HL-60/S4 treated with retinoic acid at 250 ng/mL for 4 days and 3 days (cell line): ENCODE data around the gene MIGA2.

Experiments
- in situ Hi-C: fragments of 300-500 bp; cut with MboI; formaldehyde crosslinking; loops from 2 replicates; pipeline ENCODE4 v1.7.0; 2022; ENCODE audit warnings: low sequenced_read_pairs

The MIGA2 gene

DNA sequence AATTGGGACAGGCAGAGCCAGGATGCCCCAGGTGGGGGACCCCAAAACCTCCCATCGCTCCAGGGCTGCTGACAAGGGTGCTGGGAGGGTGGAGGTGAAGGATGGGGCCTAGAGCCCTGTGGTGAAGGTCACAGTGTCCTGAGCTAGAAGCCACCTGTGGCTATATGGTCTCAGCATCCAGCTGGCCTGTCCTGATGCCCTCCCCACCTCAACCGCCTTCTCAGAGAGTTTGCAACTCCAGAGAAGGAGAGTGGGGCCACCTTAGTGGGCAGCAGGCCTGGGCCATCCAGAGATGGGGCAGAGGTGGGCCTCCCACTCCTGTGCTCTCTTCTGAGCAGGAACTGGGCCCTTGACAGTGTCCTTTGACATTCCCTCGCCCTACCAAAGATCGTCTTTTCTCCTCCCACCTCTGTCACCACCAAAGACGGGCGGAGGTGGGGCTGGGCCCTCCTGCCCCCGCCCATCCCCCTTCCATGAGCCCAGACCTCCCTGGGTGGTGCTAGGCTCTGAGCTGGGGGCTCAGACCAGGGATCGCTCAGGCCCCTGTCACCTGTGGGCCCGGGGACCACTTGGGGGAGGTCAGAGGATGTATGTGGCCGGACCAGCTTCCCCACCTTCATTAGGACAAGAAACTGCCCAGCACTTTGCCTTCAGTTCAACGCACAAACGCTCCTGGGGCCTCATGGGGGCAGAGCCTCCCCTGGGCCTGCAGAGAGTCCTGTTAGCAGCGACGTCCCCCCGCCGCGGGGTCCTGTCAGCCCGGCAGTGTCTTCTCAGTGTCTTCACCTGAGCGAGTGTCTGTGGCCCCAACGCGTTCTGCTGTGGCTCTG is 34.5 kb downstream of the MIGA2 start:
- in situ Hi-C loops, result no loop called here

DNA sequence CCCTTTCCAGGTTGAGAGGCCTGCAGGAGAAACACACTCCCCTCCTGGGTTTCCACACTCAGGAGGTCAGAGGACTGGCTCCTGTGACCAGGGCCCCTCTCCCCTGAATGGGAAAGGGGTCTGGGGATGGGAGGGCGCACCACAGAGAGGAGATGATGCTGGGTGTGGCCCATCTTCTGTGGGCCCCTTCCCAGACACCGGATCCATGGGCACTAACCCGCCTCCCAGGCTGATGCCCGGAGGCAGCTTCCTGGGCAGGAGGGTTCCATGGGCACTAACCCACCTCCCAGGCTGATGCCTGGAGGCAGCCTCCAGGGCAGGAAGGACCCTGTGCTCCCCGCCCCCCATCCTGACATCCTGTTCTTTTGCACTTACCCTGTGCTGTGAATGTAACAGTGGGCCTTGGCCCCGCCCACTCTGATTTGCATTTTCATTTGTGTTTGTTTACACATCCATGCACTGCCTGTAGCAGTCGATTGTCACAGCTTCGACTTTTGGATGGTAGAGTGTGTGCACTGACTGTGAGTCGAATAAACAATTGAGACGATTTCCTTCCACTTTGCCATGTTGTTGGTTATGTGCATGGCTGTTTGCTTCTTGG is 35.2 kb downstream of the MIGA2 start:
- in situ Hi-C loops, result no loop called here

DNA sequence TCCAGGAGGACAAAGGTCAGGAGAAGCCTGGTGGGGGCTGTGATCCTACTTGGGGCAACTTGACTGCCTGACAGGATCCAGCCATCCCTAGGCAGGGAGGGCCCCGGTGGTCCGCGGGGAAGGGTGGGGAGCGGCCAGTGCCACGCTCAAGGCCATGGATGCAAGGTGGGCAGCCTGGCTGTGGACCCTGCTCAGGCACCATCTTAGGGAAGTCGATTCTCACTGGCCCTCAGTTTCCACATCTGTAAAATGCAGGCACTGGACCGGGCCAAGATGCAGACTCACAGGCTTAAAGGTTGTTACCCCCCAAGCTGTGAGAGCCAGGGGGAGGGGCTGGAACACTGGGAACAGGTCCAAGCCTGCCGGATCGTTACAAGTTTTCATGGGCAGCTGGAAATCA is 35.7 kb downstream of the MIGA2 start:
- in situ Hi-C loops, result no loop called here

DNA sequence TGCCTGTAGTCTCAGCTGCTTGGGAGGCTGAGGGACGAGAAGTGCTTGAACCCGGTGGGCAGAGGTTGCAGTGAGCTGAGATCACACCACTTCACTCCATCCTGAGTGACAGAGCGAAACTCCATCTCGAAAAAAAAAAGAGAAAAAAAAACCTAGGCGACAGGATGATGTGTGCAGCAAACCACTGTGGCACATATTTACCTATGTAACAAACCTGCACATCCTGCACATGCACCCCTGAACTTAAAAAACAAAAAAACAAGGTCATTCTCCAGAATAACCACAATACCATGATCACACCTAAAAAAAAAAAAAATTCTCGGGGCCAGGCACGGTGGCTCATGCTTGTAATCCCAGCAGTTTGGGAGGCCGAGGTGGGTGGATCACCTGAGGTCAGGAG is 37.0 kb downstream of the MIGA2 start:
- in situ Hi-C loops, result no loop called here

DNA sequence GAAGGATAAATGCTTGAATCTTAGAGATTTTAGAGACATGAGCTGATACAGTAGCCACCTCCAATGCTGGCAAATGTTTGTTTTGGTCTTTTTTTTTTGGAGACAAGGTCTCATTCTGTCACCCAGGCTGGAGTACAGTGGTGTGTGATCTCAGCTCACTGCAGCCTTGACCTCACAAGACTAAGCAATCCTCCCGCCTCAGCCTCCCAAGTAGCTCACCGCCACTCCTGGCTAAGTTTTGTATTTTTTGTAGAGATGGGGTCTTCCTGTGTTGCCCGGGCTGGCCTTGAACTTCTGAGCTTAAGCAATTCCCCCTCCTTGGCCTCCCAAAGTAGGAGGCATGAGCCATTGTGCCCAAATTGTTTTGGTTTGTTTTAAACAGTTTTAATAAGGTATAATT is 37.7 kb downstream of the MIGA2 start:
- in situ Hi-C loops, result no loop called here

DNA sequence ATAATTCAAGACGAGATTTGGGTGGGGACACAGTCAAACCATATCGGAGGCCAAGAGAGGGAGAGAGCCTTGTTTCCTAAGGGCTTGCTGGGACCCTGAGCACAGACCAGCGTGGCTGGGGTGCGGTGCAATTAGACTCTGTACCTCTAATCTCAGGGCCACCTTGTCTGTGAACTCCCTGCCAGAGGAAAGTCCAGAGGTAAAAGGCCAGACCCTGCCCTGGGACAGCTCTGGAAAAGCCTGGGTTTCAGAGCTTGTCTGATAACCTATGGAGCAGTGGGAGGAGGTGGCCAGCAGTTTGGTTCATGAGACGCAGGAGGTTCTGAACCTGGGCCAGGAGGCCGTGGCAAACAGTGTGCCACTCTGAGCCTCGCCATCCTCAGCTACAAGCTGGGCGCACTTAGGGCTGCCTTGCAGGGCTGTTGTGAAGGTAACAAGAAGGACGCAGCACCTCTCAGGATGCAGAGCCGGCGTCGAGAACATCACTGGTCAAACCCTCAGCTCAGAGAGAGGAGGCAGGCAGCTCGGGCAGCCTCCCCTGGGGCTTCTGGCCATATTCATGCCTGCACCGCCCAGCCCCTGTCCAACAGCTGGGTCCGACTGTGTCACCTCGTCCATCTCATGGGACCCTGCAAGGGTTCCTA is 39.7 kb downstream of the MIGA2 start:
- in situ Hi-C loops, result no loop called here

DNA sequence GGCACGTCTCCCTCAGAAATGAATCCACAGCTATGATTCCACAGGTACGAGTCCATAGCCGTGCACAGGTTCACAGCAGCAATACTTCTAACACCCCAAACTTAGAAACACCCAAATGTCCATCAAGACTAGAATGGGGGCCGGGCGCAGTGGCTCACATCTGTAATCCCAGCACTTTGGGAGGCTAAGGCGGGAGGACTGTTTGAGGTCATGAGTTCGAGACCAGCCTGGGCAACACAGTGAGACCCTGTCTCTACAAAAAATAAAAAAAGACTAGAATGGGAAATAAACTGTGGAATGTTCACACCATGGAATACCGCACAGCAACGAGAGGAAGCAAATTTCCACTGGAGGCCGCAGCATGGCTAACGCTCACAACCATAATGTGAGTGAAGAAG is 40.2 kb downstream of the MIGA2 start:
- in situ Hi-C loops, result no loop called here

DNA sequence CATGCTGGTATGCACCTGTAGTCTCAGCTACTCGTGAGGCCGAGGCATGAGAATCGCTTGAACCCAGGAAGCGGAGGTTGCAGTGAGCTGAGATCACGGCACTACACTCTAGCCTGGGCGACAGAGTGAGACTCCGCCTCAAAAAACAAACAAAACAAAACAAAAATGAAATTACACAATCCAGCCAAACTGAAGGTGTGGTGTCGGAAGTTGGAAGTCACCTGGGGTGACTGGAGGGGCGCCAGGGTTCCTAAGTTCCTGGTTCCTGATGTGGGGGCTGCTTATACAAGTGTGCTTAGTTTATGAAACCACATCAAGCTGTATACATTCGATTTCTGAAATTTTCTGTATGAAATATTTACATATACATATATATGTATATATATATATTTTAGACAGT is 40.8 kb downstream of the MIGA2 start:
- in situ Hi-C loops, result no loop called here

DNA sequence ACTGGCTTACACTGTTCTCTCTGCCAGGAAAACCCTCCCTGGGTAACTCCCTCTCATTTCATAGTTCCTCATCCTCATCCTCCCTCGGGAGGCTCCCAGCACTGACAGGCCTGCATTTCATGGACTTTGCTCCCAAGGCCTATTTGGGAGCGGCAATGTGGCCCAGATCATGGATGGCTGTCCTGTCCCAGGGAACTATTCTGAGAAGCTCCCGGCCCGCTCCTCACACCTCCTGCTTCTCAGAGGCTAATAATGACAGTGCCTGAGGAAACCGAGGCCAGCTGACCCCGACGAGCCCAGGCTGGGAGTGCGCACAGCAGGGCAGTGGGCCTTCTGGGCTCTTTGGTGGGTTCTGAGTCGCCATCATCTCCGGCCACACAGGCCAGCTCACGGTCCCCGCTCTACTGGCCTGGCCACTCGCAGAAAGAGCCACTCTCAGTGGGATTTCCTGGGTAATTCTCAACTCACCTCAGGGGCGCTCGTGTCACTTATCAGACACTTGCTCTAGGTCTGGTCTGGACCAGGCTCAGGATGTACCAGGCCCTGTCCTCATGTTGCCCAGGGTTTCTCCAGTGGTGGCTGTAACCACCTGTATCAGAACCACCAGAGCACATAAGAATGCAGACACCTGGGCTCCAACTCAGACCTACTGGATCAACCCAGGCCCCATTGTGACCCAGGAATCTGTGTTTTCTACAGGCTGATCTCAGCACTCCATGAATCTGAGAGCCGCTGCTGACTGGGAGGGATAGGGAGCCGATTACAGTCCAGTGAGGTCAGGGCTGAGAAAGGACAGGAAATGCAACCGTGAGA is 42.5 kb downstream of the MIGA2 start:
- in situ Hi-C loops, result no loop called here

DNA sequence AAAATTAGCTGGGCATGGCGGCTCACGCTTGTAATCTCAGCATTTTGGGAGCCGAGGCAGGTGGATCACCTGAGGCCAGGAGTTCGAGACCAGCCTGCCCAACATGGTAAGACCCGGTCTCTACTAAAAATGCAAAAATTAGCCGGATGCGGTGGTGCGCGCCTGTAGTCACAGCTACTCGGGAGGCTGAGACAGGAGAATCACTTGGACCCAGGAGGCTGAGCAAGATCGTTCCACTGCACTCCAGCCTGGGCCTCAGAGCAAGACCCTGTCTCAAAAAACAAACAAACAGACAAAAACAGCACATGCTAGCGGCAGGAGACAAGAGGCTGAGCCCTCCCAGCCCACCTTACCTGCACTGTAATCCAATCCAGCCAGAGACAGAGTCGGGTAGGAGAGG is 43.4 kb downstream of the MIGA2 start:
- in situ Hi-C loops, result no loop called here

DNA sequence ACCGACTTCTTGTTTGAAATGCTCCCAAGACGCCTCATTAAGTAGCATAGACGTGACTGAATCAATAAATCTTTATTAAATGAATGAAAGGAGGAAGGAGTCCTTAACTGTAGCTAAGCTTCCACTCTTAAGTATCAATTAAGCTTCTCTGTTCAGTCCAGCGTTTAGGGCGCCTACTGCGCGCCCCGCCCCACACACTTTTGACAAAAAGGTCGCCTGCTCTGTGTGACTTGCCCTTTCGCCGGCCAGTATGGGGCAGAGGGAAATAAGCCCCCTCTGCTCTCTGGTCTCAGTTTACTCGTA is 43.8 kb downstream of the MIGA2 start:
- in situ Hi-C loops, result no loop called here

DNA sequence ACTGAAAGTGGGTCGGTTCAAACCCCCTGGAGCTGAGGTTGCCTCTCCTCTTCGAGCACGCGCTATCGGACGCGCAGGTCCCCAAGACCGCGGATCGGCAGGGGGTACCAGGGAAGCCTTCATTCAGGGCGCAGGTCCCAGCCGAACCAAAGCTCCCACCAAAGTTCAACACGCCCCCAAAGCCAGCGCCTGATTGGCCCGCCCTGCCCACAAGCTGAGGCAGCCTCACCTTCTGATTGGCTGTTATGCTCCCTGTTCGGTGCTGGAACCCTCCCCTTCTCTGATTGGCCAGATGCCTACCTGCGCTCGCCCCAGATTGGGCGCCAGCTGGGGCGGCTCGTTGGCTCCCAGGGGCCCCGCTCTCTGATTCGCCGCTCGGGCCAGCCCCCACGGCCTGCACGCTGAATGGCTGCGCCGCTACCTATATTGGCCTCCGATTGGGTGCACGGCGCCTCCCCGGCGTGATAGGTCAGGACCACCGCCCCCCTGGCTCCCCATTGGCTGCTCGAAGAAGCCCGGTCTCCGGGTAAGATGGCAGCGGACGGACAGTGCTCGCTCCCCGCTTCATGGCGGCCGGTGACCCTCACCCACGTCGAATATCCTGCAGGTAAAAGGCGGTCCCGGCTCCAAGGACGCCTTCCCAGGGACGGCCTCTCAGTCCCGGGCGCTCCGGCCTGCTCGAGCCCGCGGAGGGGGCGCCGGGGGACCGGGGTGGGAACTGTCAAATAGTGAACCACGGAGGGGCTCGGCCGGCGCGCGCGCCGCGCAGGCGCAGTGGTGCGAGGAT is 44.4 kb downstream of the MIGA2 start, which contains the start of gene DOLPP1:
Gene DOLPP1 (plus strand): TSS at position 511 of the 787 bp plus-strand sequence. CDS start 21 bp downstream, at position 532.
- in situ Hi-C loops, result no loop called here

DNA sequence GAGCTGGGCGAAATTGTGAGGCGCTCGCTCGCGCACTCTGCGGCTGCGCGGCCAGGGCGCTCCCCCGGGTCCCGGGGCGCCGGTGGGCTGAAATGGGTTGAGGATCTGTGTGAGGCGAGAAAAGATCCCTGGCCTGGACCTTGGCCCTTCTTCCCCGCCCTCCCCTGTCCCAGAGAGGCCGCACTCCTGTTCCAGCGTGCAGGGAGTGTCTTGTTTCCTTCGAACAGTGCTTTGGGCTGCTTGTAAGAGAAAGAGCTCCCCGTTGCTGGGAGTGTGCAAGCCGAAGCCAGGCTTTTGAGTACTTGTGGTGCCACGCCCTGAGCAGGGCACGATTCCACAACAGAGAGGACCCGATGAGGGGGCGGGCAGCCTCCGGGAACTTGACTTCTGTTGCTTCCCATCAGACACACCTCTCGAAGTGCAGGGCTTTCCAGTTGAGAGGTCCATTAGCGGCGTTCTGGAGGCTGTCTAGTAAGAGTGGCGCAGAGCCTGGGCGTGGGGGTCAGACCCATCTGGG is 45.0 kb downstream of the MIGA2 start:
- in situ Hi-C loops, result no loop called here

DNA sequence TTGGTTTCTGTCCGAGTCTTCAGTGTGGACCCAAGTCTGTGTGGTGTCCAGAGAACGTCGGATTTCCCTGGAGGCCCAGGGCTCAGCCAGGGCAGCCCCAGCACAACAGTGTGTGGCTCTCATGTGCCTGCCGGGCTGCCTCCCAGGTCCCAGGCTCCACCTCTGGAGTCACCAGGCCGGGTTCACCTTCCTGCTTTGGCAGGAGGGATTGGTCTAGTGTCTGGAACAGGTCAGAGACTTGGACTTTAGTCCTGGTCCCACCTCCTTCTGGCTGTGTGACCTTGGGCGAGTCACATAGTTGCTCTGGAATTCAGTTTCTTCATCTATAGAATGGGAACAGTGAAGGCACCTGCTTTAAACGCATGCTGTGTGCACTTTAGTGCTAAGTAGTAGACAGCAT is 47.7 kb downstream of the MIGA2 start:
- in situ Hi-C loops, result no loop called here

DNA sequence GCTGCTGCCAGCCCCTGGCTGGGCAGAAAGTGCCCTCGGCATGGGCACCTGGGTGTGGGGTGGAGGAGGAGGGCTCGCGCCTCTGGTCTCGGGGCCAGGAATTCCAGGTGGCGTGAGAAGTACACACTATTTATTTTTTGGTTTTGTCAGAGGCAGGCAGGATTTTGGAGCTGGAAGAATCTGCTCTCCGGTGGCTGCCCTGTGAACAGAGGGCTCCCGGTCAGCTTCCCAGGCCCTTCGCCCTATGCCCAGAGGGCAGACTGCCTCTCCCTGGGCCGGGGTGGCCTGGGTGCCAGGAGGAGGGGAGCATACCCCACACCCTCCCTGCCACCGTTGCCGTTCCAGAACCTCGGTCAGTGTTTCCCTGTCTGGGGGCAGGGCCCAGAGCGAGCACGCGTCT is 52.8 kb downstream of the MIGA2 start:
- in situ Hi-C loops, result no loop called here

DNA sequence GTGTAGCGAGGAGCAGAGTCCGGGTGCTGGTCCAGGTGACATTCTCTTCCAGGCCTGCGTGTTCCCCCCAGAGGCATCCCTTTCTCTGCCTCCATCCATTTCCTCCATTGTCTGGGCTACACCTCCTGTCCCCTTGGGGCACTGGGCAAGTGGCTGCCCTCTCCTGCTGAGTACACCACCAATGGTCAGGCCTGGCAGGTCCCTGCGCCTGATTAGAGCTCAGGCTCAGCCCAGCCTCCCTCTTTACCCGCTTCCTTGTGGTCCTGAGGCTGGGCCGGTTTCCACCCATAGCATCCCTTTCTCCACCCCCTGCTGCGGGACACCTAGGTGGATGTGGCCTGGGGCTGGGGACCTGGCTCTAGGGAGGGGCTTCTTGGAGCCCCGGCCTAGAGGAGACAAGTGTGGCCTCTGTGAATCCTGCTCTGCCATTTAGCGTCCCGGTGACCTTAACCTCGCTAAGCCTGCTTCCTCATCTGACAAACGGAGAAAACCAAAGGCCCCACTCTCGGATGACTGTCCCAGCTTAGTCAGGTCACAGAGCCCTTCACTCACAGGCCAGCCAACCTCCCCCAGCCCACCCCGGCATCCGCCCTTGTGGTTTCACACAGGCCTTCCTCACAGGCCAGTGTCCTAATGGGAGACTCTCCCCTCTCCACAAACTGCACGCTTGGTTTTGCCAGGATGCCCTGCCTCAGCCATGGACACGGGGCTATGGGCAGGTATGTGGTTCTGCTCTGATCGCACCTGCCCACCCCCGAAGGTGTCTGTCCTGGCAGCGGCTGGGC is 57.4 kb downstream of the MIGA2 start:
- in situ Hi-C loops, result no loop called here

DNA sequence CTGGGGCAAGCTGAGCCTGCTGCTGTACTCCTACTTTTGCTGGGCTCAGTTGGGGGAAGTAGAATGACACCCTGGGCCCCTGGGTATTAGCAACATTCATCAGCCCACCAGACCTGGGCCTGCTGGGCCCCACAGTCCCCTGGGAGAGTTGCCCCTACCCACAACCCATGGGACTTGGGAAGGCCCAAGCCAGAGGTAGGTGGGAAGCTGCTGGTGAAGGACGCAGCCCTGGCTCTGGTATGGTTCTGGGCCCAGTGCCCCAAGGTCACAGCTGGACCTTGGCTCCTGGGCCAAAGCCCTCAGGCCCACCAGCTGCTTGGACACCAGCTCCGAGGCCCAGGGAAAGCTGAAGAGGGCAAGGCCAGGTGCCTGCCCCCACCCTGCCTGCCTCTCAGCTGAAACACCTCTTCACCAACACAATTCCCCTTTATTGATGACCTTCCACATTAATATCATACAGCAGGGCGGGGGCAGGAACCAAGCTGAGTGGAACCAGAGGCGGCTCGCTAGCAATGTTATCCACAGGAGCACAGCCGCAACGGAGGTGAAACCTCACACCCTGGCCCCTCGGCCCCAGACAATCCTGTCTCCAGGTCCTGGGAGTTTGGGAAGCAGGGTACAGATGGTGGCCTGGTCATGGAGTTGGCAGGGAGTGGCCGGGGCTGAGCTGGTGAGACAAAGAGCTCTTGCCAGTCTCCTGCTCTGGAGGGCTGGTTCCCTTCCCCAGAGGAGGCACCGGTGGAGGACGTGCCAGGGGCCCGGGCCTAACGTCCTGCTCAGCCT is 58.2 kb downstream of the MIGA2 start:
- in situ Hi-C loops, result no loop called here

DNA sequence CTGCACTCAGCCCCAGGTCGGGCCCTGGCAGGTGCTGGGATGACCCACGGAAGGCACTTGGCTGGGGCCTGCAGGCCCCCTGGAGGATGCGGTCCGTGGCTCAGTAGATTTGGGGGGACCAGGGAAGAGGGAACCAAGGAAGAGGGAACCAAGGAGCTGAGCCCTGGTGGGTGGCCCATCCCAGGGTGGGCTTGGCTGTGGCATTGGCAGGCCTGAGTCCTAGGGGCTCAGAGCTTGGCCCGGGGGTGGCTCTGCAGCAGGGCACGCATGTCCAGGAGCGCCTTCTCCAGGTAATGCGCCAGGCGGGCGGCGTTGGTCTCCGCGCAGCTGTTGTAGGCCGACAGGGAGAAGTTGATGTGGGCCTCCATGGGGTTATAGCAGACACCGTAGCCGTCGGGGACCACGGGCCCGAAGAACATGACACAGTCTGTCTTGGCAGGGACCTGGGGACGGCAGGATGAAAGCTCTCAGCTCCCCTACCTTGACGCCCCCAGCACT is 58.8 kb downstream of the MIGA2 start:
- in situ Hi-C loops, result no loop called here

DNA sequence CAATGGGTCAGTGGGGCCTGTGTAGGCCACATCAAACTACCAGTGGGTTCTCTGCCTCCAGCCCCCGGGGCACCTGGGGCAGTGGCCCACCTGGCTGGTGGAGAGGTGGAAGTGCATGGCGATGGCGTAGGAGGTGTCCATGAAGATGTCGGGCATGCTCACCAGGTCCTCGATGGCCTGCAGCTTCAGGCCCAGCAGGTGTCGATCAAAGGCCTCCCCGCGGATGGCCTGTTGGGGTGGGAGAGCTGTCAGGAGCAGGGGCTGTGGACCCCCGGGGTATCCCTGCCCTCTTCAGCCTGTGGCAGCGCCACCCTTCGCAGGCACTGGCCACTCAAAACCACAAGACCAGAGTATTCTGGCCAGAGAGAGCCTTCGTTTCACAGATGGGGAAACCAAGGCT is 59.5 kb downstream of the MIGA2 start:
- in situ Hi-C loops, result no loop called here
